Epidermal melanocyte (primary cell): ENCODE measurements around the gene TTPAL.

Experiments
- DNase-seq: peaks from one replicate; pipeline ENCODE4 v3.0.0; 2011; ENCODE audit warnings: low spot score; ENCODE audit not compliant: insufficient read length

The TTPAL gene

DNA sequence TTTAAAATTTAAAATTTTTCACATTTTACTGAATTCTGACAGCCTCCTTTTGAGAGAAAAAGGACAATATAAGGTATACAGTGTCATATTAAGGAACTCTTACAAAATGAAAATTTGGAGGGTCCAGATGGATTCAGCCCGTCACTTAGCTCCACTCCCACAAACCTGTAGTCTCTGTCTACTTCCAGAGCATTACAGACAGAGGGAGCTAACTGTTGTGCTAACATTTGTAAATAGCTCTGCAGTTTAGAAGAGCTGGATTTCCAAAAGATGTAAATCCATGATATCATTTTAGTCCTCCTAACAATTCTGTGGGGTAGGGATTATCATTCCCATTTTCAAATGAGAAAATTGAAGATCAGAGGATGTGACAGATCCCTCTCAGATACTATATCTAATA, 62.3 kb downstream of the TTPAL start:
- DNase-seq, result no peak

DNA sequence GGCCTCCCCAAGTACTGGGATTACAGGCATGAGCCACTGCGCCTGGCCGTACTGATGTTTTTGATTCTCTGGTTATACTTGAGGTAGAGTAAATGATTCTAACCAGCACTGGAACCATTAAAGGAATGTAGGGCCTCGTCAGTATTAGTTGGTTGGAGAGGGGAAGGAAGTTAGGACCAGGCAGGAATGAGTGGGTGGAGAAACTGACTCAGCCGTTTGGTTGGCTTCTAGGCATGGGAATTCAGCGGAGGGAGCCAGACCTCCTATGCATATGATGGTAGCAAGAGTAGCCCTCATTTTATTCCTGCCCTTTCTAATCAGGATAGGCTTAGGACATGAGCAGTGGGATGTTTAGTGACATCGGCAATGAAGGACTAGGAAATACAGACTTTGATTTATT, 65.2 kb downstream of the TTPAL start:
- no peak for DNase-seq

DNA sequence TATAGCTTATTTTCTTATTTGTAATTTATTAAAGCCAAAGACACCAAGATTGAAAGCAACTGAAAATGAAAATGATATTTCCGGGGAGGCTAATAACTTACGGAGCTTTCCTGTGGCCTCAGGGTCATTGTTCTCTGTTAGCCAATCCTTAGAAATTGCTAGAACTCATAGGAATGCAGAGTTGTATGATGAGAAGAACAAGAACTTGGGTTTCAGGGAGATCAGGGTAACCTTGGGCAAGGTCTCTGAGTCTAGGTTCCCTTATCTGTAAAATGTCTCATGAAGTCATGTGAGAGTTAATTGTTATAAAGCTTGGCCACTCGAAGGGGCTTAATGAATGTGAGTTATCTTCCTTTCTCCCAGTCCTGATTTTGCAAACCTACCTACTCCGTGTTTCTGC, 66.3 kb downstream of the TTPAL start:
- DNase-seq, result no peak

DNA sequence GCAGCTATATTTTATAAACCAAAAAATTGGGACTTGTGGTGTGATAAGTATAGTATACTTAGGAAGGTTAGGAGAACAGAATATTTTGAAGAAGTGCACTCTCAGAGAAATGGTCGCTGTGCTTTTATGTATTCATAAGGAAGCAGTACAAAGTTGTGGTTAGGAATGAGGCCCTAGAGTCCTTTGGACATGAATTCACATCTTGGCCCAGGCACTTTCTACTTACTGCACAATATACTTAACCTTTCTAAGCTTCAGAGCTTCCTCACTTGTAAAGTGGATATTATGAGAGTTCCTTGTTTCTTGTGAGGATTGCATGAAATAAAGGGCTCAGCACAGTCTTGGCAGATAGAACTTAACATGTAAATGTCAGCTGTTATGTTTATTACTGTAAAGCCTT, 67.2 kb downstream of the TTPAL start:
- DNase-seq, result no peak

DNA sequence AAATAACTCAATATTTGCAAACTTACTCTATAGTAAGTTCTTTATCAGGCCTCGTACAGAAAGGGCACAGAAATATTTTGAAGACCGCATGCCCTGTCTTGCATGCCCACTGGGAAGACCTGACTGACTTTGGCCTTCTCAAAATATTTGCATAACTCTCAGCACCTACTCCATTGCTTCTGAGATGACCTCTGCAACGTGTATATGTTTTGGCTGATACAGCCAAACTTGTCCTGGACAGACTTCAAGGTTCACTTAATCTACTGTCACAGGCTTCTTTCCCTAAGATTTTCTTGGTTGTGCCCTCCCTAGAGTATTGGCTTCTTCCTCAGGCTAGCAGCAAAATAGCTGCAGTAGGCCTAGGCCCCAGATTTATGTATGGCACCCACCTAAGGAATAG, 67.7 kb downstream of the TTPAL start:
- no peak for DNase-seq
